Measurements from ENCODE around the gene PNPT1. TPM values are rescaled to one million over a fixed set of nuclear protein-coding genes. Genes with fewer than 3 reads are reported as not detected.

Gene PNPT1
- polyA plus RNA-seq (2012; ENCODE audit: insufficient read length, low read depth) = 81.9 TPM

- TF ChIP-seq SIN3A (IDR thresholded peaks at IDR 0.05; ENCODE audit: borderline replicate concordance, insufficient read depth, low read length) = peak; percentile 94; the same call in 1 of the 2 replicates
- peak; percentile 85 for TF ChIP-seq FOXP2 (optimal IDR thresholded peaks at IDR 0.05; ENCODE audit: borderline replicate concordance, extremely low read depth, extremely low read length, insufficient read depth)
- peak; percentile 88 for TF ChIP-seq POLR2AphosphoS5 (IDR thresholded peaks at IDR 0.05; ENCODE audit: low read depth, low read length)
- no peak; a peak in 1 of 4 replicates for TF ChIP-seq REST (IDR thresholded peaks at IDR 0.05; ENCODE audit: insufficient read depth in 1 of 2, low read depth in 2 of 2, low read length in 2 of 2)
- peak; percentile 82; the same call in 1 of the 2 replicates for TF ChIP-seq TAF1 (IDR thresholded peaks at IDR 0.05; ENCODE audit: borderline replicate concordance, insufficient read depth, low read length)
These were observed at the start of gene PNPT1 for GRCh38 chr2:55693181-55694125. TSS of gene PNPT1 (minus strand) at chr2:55693844. CDS start at chr2:55693823, 21 bp downstream.

GRCh38 chr2:55742996-55743395 is 49.4 kb upstream of the PNPT1 start:
- TF ChIP-seq SIN3A (IDR thresholded peaks at IDR 0.05; ENCODE audit: borderline replicate concordance, insufficient read depth, low read length) (no peak), REST (IDR thresholded peaks at IDR 0.05; ENCODE audit: insufficient read depth in 1 of 2, low read depth in 2 of 2, low read length in 2 of 2) (no peak), POLR2AphosphoS5 (IDR thresholded peaks at IDR 0.05; ENCODE audit: low read depth, low read length) (no peak), FOXP2 (optimal IDR thresholded peaks at IDR 0.05; ENCODE audit: borderline replicate concordance, extremely low read depth, extremely low read length, insufficient read depth) (no peak), TAF1 (IDR thresholded peaks at IDR 0.05; ENCODE audit: borderline replicate concordance, insufficient read depth, low read length) (no peak)

GRCh38 chr2:55734726-55735125 is 41.1 kb upstream of the PNPT1 start:
- TF ChIP-seq POLR2AphosphoS5 (IDR thresholded peaks at IDR 0.05; ENCODE audit: low read depth, low read length) (no peak), SIN3A (IDR thresholded peaks at IDR 0.05; ENCODE audit: borderline replicate concordance, insufficient read depth, low read length) (no peak)

GRCh38 chr2:55733335-55733734 is 39.7 kb upstream of the PNPT1 start:
- TF ChIP-seq FOXP2 (optimal IDR thresholded peaks at IDR 0.05; ENCODE audit: borderline replicate concordance, extremely low read depth, extremely low read length, insufficient read depth) (no peak), REST (IDR thresholded peaks at IDR 0.05; ENCODE audit: insufficient read depth in 1 of 2, low read depth in 2 of 2, low read length in 2 of 2) (no peak), TAF1 (IDR thresholded peaks at IDR 0.05; ENCODE audit: borderline replicate concordance, insufficient read depth, low read length) (no peak), SIN3A (IDR thresholded peaks at IDR 0.05; ENCODE audit: borderline replicate concordance, insufficient read depth, low read length) (no peak), POLR2AphosphoS5 (IDR thresholded peaks at IDR 0.05; ENCODE audit: low read depth, low read length) (no peak)

- no peak for TF ChIP-seq FOXP2 (optimal IDR thresholded peaks at IDR 0.05; ENCODE audit: borderline replicate concordance, extremely low read depth, extremely low read length, insufficient read depth)
- no peak for TF ChIP-seq SIN3A (IDR thresholded peaks at IDR 0.05; ENCODE audit: borderline replicate concordance, insufficient read depth, low read length)
- TF ChIP-seq TAF1 (IDR thresholded peaks at IDR 0.05; ENCODE audit: borderline replicate concordance, insufficient read depth, low read length) = no peak
- no peak for TF ChIP-seq POLR2AphosphoS5 (IDR thresholded peaks at IDR 0.05; ENCODE audit: low read depth, low read length)
- TF ChIP-seq REST (IDR thresholded peaks at IDR 0.05; ENCODE audit: insufficient read depth in 1 of 2, low read depth in 2 of 2, low read length in 2 of 2) = no peak
These were observed 39.2 kb upstream of the PNPT1 start for GRCh38 chr2:55732854-55733253.

All from PFSK-1 (cell line).